Measurements from ENCODE around the gene SLC17A9.
"Not testable (repeated sequence)": the region's sequence is repeated elsewhere in the genome, so short reads cannot be mapped to it uniquely, and the experiment has no call there.

The SLC17A9 gene

GRCh38 chr20:62957136-62958117 is 4.9 kb downstream of the SLC17A9 start:
- no peak for DNase-seq

GRCh38 chr20:62958388-62959100 is 6.0 kb downstream of the SLC17A9 start:
- DNase-seq: no peak

GRCh38 chr20:62959101-62959971 is 6.8 kb downstream of the SLC17A9 start:
- no peak for DNase-seq

- DNase-seq: no peak
Measured at GRCh38 chr20:62959998-62960436, 7.5 kb downstream of the SLC17A9 start.

- DNase-seq: not testable (repeated sequence)
Measured at GRCh38 chr20:62960446-62961309, 8.2 kb downstream of the SLC17A9 start.

GRCh38 chr20:62961310-62961783 is 8.8 kb downstream of the SLC17A9 start:
- no peak for DNase-seq

- DNase-seq: no peak
Measured at GRCh38 chr20:62961799-62962198, 9.3 kb downstream of the SLC17A9 start.

- no peak for DNase-seq
Measured at GRCh38 chr20:62962221-62962879, 9.8 kb downstream of the SLC17A9 start.

GRCh38 chr20:62962891-62963613 is 10.5 kb downstream of the SLC17A9 start:
- no peak for DNase-seq

GRCh38 chr20:62963614-62964397 is 11.3 kb downstream of the SLC17A9 start:
- no peak for DNase-seq

GRCh38 chr20:62964700-62965099 is 12.2 kb downstream of the SLC17A9 start:
- peak; percentile 57 to 72 (median 64) for DNase-seq

- no peak for DNase-seq
Measured at GRCh38 chr20:62965363-62965771, 12.9 kb downstream of the SLC17A9 start.

GRCh38 chr20:62966212-62967148 is 14.0 kb downstream of the SLC17A9 start:
- no peak for DNase-seq

GRCh38 chr20:62967149-62967501 is 14.6 kb downstream of the SLC17A9 start:
- no peak for DNase-seq

GRCh38 chr20:62967628-62968351 is 15.3 kb downstream of the SLC17A9 start:
- DNase-seq: no peak

- no peak for DNase-seq
Measured at GRCh38 chr20:62968378-62969178, 16.1 kb downstream of the SLC17A9 start.

Data from suppressor macrophage (primary cell).